Lung microvascular endothelial cell (primary cell): Measurements from ENCODE around the gene PTPN23. TPM values are rescaled to one million over a fixed set of nuclear protein-coding genes. Genes with fewer than 3 reads are reported as not detected.
A peak's percentile ranks its signal among the peaks of the same experiment; 100 is the strongest.
"Not testable (repeated sequence)": the region's sequence is repeated elsewhere in the genome, so short reads cannot be mapped to it uniquely, and the experiment has no call there.

ENCODE experiments used
- DNase-seq, 2 donors: peaks; one replicate each; pipeline versions ENCODE4 v3.0.0 to v3.0.0-alpha.2; 2010; ENCODE audit warnings: low read depth in 2 of 2
- total RNA-seq: library from RNA; depleted of rRNA; stranded (reverse); fragments of >200 nt; gene quantifications from 2 replicates; pipeline ENCODE4 v1.2.1, GENCODE V29; 2014

Gene PTPN23
- total RNA-seq, 1 donor from 2014 or later: 14.1 TPM

DNA sequence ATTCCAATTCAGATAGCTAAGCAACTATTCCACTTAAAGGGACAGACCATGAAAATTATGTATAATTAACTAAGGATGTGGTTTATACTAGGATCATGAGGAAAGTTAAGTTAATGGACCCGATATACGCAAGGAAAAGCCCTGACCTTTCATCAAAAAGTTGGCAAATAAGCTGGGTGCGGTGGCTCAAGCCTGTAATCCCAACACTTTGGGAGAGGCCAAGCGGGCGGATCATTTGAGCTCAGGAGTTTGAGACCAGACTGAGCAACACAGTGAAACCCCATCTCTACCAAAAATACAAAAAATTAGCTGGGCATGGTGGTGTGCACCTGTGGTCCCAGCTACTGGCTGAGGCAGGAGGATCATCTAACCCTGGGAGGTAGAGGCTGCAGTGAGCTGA is 55.4 kb downstream of the PTPN23 start:
- DNase-seq: no peak

DNA sequence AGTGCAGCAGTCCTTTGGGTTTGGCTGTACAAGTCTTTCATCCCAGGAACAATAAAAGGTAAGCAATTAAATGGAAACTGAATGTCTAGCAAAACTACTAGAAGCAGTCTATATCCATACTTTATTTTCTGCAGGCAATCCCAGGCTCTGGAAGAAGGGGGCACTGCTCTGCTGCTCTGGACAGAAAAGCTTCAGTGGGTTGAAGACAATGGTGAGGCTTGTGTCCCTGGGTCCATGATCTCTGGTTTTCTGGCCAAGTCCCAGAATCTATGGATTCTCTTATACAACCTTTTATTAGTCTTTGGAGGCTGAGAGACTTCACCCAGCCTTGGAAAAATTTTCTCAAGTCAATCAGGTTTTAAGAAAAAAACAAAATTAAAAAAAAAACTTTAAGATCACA is 59.3 kb downstream of the PTPN23 start:
- peak; percentile 30 to 48 for DNase-seq

DNA sequence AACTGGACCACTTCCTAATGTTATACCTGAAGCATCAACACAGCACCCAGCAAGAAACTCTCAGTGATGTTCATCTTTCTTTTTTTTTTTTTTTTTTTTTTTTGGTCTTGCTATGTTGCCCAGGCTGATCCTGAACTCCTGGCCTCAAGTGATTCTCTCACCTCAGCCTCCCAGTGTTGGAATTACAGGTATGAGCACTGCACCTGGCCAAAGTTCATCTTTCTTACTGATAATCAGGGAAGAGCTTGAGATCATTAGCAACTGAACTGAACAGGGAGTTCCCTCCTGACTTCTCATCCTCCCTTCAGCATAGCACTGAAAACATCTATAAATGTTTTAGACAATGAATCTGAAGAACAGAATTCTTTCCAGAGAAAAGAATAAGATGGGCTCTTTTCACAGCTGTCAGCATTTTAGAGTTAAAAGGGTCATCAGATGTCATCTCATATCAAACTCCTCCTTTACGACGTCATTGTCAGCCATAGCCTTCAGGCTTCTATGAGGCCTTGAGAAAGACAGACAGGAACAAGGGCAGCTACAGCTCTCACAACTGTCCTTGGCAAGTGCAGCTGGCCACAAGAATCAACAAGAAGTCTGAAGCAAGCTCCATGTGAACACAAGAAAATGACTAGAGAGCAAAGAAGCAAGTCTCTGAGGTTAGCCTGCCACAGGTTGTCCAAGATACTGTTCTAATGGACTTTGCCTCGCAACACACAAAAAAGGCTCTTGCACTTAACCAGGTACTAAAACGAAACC is 61.2 kb downstream of the PTPN23 start:
- DNase-seq: no peak

DNA sequence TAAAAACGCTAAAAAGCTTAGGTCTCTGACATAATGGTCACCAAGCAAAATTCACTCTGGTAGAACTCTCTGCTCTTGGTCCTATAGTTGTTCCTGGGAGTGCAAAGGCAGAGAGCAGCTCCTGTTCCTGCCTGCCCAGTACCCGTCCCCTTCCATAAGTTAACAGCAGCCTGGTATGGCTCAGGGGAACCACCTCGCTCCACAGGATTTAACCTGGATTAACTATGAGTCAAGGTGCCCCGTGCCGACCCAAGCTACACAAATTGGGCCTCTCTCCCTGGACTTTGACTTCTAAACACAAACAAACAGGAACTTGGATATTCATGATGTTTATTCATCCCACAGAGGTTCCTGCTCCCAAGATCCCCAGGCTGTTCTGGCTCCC is 62.8 kb downstream of the PTPN23 start:
- DNase-seq: no peak

DNA sequence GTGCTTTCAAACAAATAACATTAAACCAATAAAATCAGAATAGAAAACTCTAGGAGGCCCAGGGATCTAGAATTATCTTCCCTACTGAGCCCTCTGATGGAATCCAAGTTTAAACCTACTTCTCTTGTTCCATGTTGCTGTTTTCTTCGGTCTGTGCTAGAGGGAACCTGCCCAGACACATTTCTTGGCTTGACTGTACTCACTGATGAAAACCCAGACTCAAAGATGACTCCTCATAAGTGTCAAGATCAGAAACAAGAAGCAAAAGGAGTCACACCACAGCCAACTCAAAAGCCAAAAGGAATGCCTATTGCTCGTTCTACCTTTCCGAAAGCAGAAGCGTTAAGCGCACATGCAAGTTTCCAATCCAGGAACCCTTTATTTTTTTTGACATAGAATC is 63.3 kb downstream of the PTPN23 start:
- DNase-seq: no peak

DNA sequence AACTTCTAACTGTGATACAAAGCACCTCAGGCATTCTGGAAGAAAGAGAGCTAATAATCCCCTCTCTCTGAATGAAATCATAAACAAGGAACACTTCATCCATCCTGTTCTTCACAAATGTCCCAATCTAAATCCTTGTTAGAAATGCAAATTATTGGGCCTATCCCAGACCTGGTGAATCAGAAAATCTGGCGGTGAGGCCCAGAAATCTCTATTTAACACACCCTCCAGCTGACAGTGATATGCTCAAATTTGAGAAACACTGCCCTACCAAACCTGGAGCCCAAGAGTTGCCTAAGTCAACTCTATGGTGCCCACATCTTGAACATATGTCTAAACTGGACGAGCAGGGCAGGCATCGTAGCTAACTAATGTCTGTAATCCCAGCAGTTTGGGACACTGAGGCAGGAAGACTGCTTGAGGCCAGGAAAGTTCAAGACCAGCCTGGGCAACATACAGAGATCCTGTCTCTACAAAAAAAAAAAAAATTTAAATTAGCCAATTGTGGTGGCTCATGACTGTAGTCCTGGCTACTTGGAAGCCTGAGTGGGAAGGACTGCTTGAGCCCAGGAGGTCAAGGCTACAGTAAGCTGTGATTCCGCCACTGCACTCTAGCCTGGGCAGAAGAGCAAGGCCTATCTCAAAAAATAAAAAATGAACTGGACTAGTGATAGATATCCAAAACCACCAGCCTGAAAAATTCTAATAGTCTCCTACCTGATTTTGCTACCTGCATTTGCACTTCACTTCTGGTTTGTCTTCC is 71.8 kb downstream of the PTPN23 start:
- DNase-seq: no peak

DNA sequence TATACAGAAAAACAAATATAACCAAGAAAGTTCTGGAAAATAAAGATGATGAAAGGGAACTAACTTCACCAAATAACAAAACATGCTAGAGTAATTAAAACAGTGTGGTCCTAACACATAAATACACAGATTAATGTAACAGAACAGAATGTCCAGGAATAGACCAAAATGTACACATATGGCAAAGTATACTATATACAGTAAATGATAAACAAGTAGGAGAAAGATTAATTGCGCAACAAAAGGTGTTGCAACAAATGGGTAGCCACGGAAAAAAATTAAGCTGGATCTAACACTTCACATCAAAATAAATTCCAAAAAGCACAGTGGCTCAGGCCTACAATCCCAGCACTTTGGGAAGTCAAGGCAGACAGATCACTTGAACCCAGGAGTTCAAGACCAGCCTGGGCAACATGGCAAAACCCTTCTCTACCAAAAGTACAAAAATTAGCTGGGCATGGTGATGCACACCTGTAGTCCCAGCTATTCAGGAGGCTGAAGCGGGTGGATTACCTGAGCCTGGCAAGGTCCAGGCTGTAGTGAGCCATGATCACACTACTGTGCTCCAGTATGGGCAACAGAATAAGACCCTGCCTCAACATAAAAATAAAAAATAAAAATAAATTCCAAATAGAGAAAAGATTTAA is 75.1 kb downstream of the PTPN23 start:
- DNase-seq: no peak

DNA sequence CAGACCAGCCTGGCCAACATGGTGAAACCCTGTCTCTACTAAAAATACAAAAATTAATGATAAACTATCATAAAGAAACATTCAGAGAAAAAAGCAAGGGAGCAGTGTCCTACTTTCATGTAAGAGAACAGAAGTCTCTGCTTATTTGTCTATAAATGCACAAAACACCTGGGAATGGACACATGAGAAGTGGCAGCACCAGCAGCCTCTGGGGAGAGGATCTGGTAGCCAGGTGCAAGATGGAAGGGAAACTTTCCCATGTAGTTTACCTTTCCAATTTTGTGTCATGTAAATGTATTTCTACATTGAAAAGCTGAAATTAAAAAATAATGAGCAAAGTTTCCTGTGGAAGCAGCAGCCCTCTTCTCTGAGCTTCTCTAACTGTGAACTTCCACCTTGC is 76.2 kb downstream of the PTPN23 start:
- no peak for DNase-seq

DNA sequence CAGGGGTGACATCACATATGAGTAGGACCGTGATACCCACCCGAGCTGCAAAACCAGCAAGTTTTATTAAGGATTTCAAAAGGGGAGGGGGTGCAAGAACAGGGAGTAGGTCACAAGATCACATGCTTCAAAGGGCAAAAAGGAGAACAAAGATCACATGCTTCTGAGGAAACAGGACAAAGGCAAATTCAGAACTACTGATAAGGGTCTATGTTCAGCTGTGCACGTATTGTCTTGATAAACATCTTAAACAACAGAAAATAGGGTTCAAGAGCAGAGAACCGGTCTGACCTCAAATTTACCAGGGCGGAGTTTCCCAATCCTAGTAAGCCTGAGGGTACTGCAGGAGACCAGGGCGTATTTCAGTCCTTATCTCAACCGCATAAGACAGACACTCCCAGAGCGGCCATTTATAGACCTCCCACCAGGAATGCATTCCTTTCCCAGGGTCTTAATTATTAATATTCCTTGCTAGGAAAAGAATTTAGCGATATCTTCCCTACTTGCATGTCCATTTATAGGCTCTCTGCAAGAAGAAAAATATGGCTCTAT is 78.8 kb downstream of the PTPN23 start:
- DNase-seq: not testable (repeated sequence)

Other genes starting within 250 kb of the PTPN23 start
- 16.1 and 24.4 TPM in 2 replicates for gene SETD2, start 216.9 kb upstream of the PTPN23 start, total RNA-seq
- 6.1 and 7.1 TPM in 2 replicates for gene KIF9, start 98.2 kb upstream of the PTPN23 start, total RNA-seq
- 14.9 and 15.5 TPM in 2 replicates for gene KLHL18, start 98.1 kb upstream of the PTPN23 start, total RNA-seq
- 34.9 and 70.4 TPM in 2 replicates for gene SCAP, start 94.9 kb downstream of the PTPN23 start, total RNA-seq
- gene ELP6, start 132.7 kb downstream of the PTPN23 start, total RNA-seq: 29.2 and 31.2 TPM in 2 replicates
- gene CSPG5, start 197.8 kb downstream of the PTPN23 start, total RNA-seq: under 0.01 and 0.40 TPM in 2 replicates